ENCODE results near the gene GRIP2. TPM values are rescaled to one million over a fixed set of nuclear protein-coding genes. Genes with fewer than 3 reads are reported as not detected.

Gene GRIP2
- total RNA-seq, 1 experiment from 2014 or later = not detected

- no peak for DNase-seq (ENCODE audit: low spot score)
These were observed 54.2 kb downstream of the GRIP2 start for GRCh38 chr3:14485981-14486380.

GRCh38 chr3:14484741-14485140 is 55.4 kb downstream of the GRIP2 start:
- DNase-seq (ENCODE audit: low spot score) = no peak

- no peak for DNase-seq (ENCODE audit: low spot score)
These were observed 56.9 kb downstream of the GRIP2 start for GRCh38 chr3:14483286-14483685.

- DNase-seq (ENCODE audit: low spot score) = no peak
These were observed 57.8 kb downstream of the GRIP2 start for GRCh38 chr3:14482271-14482721.

GRCh38 chr3:14481646-14482036 is 58.5 kb downstream of the GRIP2 start:
- DNase-seq (ENCODE audit: low spot score) = no peak

GRCh38 chr3:14481018-14481645 is 59.0 kb downstream of the GRIP2 start:
- DNase-seq (ENCODE audit: low spot score) = no peak

- no peak for DNase-seq (ENCODE audit: low spot score)
These were observed 59.7 kb downstream of the GRIP2 start for GRCh38 chr3:14480207-14481017.

GRCh38 chr3:14479591-14479990 is 60.6 kb downstream of the GRIP2 start:
- DNase-seq (ENCODE audit: low spot score) = no peak

- no peak for DNase-seq (ENCODE audit: low spot score)
These were observed 61.1 kb downstream of the GRIP2 start for GRCh38 chr3:14478956-14479550.

- no peak for DNase-seq (ENCODE audit: low spot score)
These were observed 62.7 kb downstream of the GRIP2 start for GRCh38 chr3:14477311-14477935.

GRCh38 chr3:14476583-14477265 is 63.4 kb downstream of the GRIP2 start:
- DNase-seq (ENCODE audit: low spot score) = no peak

- no peak for DNase-seq (ENCODE audit: low spot score)
These were observed 64.5 kb downstream of the GRIP2 start for GRCh38 chr3:14475621-14476020.

- DNase-seq (ENCODE audit: low spot score) = no peak
These were observed 65.6 kb downstream of the GRIP2 start for GRCh38 chr3:14474363-14475081.

- DNase-seq (ENCODE audit: low spot score) = no peak
These were observed 66.7 kb downstream of the GRIP2 start for GRCh38 chr3:14473411-14473891.

- DNase-seq (ENCODE audit: low spot score) = peak; percentile 38
These were observed 67.4 kb downstream of the GRIP2 start for GRCh38 chr3:14472471-14473351.

- no peak for DNase-seq (ENCODE audit: low spot score)
These were observed 68.5 kb downstream of the GRIP2 start for GRCh38 chr3:14471690-14472089.

- no peak for DNase-seq (ENCODE audit: low spot score)
These were observed 69.1 kb downstream of the GRIP2 start for GRCh38 chr3:14471016-14471415.

- DNase-seq (ENCODE audit: low spot score) = no peak
These were observed 69.7 kb downstream of the GRIP2 start for GRCh38 chr3:14470461-14470860.

GRCh38 chr3:14468621-14468981 is 71.5 kb downstream of the GRIP2 start:
- DNase-seq (ENCODE audit: low spot score) = no peak
